SK-N-SH (cell line): ENCODE data around the gene ANKRD34B. TPM values are rescaled to one million over a fixed set of nuclear protein-coding genes. Genes with fewer than 3 reads are reported as not detected.
A peak's percentile ranks its signal among the peaks of the same experiment; 100 is the strongest.
"Not testable (repeated sequence)": the region's sequence is repeated elsewhere in the genome, so short reads cannot be mapped to it uniquely, and the experiment has no call there.

Experiments used
- CTCF ChIA-PET: fragments of 300-600, 350-600 bp; formaldehyde crosslinking; extraction: SDS; loops from one replicate; lab custom pipeline; 2021; lab: Yijun Ruan, JAX
- POLR2A ChIA-PET: fragments of 350-600 bp; sonication (Branson Sonifier 250); formaldehyde crosslinking; extraction: SDS; loops from one replicate; lab custom pipeline; 2020; ENCODE audit warnings: antibody characterized with exemption, inconsistent platforms; lab: Yijun Ruan, JAX
- DNase-seq: peaks from one replicate; pipeline ENCODE4 v3.0.0; 2012
- H2AFZ ChIP-seq: fragments of 200-600 bp; sonication (generic); 2 replicates; pipeline ENCODE4 v1.8.1; 2016; ENCODE audit warnings: antibody characterized with exemption, mild to moderate bottlenecking, low read depth
- H3F3A ChIP-seq: fragments of 200-600 bp; sonication (generic); replicated peaks from 2 replicates; pipeline ENCODE3; 2016; ENCODE audit warnings: antibody characterized with exemption, mild to moderate bottlenecking; ENCODE audit not compliant: insufficient read depth
- H3K27ac ChIP-seq, 2 experiments: fragments of 200-500 bp in 1 of 2; fragments of 200-600 bp in 1 of 2; sonication (Bioruptor generic) in 1 of 2; sonication (generic), shearing (Covaris generic) in 1 of 2; 2 replicates each; pipeline versions ENCODE4 v1.5.1 to v1.6.1; 2014 to 2016; ENCODE audit warnings: low read depth in 2 of 2, inconsistent platforms in 1 of 2, low read length in 1 of 2, mild to moderate bottlenecking in 1 of 2, mixed read lengths in 1 of 2
- H3K27me3 ChIP-seq: fragments of 200-600 bp; sonication (generic), shearing (Covaris generic); 2 replicates; pipeline ENCODE4 v1.6.1; 2016; ENCODE audit warnings: mixed run types; ENCODE audit not compliant: insufficient read depth
- H3K36me3 ChIP-seq, 2 experiments: fragments of 200-500 bp in 1 of 2; fragments of 200-600 bp in 1 of 2; sonication (Bioruptor generic) in 1 of 2; sonication (generic) in 1 of 2; replicated peaks in 1 of 2; 2 replicates each; pipeline versions ENCODE3 to v1.5.1; 2014 to 2016; ENCODE audit warnings: low read length in 1 of 2, mild to moderate bottlenecking in 1 of 2; ENCODE audit not compliant: insufficient read depth in 2 of 2, control insufficient read depth in 1 of 2
- H3K4me1 ChIP-seq, 2 experiments: fragments of 200-500 bp in 1 of 2; fragments of 200-600 bp in 1 of 2; sonication (Bioruptor generic) in 1 of 2; sonication (generic), shearing (Covaris generic) in 1 of 2; 2 replicates each; pipeline versions ENCODE4 v1.5.1 to v1.6.1; 2014 to 2016; ENCODE audit warnings: low read depth in 1 of 2, low read length in 1 of 2, mixed run types in 1 of 2; ENCODE audit not compliant: insufficient read depth in 2 of 2, control insufficient read depth in 1 of 2
- H3K4me2 ChIP-seq: fragments of 200-600 bp; sonication (generic), shearing (Covaris generic); 2 replicates; pipeline ENCODE4 v1.6.1; 2017; ENCODE audit warnings: mixed run types
- H3K4me3 ChIP-seq, 2 experiments: fragments of 200-500 bp in 1 of 2; fragments of 200-600 bp in 1 of 2; sonication (Bioruptor generic) in 1 of 2; sonication (generic), shearing (Covaris generic) in 1 of 2; 2 replicates each; pipeline versions ENCODE4 v1.5.1 to v1.8.1; 2014 to 2016; ENCODE audit warnings: low read depth in 2 of 2, inconsistent platforms in 1 of 2, low read length in 1 of 2, mild to moderate bottlenecking in 1 of 2, mixed read lengths in 1 of 2, moderate library complexity in 1 of 2
- H3K79me2 ChIP-seq: fragments of 200-600 bp; sonication (generic); 2 replicates; pipeline ENCODE4 v1.8.1; 2017; ENCODE audit warnings: mild to moderate bottlenecking; ENCODE audit not compliant: insufficient read depth
- H3K9ac ChIP-seq: fragments of 200-600 bp; sonication (generic); 2 replicates; pipeline ENCODE4 v1.6.1; 2017; ENCODE audit warnings: mixed run types
- H3K9me2 ChIP-seq: fragments of 200-600 bp; sonication (generic); 2 replicates; pipeline ENCODE4 v1.6.1; 2017; ENCODE audit warnings: mixed run types
- H3K9me3 ChIP-seq: fragments of 200-600 bp; sonication (generic); 2 replicates; pipeline ENCODE4 v1.6.1; 2017; ENCODE audit warnings: mixed run types, mild to moderate bottlenecking, moderate library complexity
- H4K20me1 ChIP-seq: fragments of 200-600 bp; sonication (generic); 2 replicates; pipeline ENCODE4 v1.6.1; 2017; ENCODE audit warnings: mild to moderate bottlenecking, mixed run types; ENCODE audit not compliant: insufficient read depth
- FOSL2 ChIP-seq: IDR thresholded peaks from 2 replicates; pipeline ENCODE4 v1.4.0; 2012; ENCODE audit warnings: low read depth, mild to moderate bottlenecking, moderate library complexity, borderline replicate concordance
- FOXJ3 ChIP-seq: sonication (generic); formaldehyde crosslinking; IDR thresholded peaks from 2 replicates; pipeline ENCODE4 v1.5.1; 2020; ENCODE audit warnings: mild to moderate bottlenecking, missing genetic modification reagents
- GATA2 ChIP-seq: sonication (generic); formaldehyde crosslinking; IDR thresholded peaks from 2 replicates; pipeline ENCODE4 v1.5.0; 2020; ENCODE audit warnings: mild to moderate bottlenecking, missing genetic modification reagents
- MXI1 ChIP-seq: IDR thresholded peaks from 2 replicates; pipeline ENCODE4 v1.6.1; 2012; ENCODE audit warnings: mild to moderate bottlenecking, low read depth, low read length, improper control_type of control experiment
- NRF1 ChIP-seq: IDR thresholded peaks from 2 replicates; pipeline ENCODE4 v1.6.1; 2012; ENCODE audit warnings: low read depth, mild to moderate bottlenecking, low read length
- POLR2AphosphoS5 ChIP-seq: IDR thresholded peaks from 2 replicates; pipeline ENCODE4 v1.6.1; 2012; ENCODE audit warnings: low read depth, low read length
- TAF1 ChIP-seq: IDR thresholded peaks from 2 replicates; pipeline ENCODE4 v1.6.1; 2012; ENCODE audit warnings: low read depth, mild to moderate bottlenecking, low read length, moderate library complexity, borderline replicate concordance
- ZBTB33 ChIP-seq: IDR thresholded peaks from 2 replicates; pipeline ENCODE4 v1.4.0; 2012; ENCODE audit warnings: low read depth, borderline replicate concordance
- WGBS: methylation state at CpG from one replicate; pipeline ENCODE4 v1.1.6; 2017; ENCODE audit warnings: low lambda C conversion rate; 5-methylcytosine and 5-hydroxymethylcytosine counted together
- polyA plus RNA-seq, 3 experiments: library from polyadenylated mRNA; depleted of rRNA; stranded (reverse); fragments of >200 nt; gene quantifications; 2 replicates each; pipeline ENCODE4 v1.2.3, GENCODE V29; 2012

ANKRD34B gene
- polyA plus RNA-seq, 1 of the 3 experiments (the other 2 are of a cell fraction) = not detected

- POLR2A ChIA-PET = no interaction called here
These were observed 14.7 kb upstream of the ANKRD34B start for GRCh38 chr5:80584770-80585169.

GRCh38 chr5:80580291-80580690, 10.2 kb upstream of the ANKRD34B start:
- H3K4me3 ChIP-seq, DNase-seq, H3K9ac ChIP-seq, H3K9me3 ChIP-seq, POLR2A ChIA-PET, H3K27me3 ChIP-seq, H3F3A ChIP-seq, H2AFZ ChIP-seq, H3K4me2 ChIP-seq, H3K9me2 ChIP-seq, H3K79me2 ChIP-seq, H4K20me1 ChIP-seq, H3K36me3 ChIP-seq, CTCF ChIA-PET, H3K27ac ChIP-seq, H3K4me1 ChIP-seq: not testable (repeated sequence)
- WGBS = 40% methylated on average over 3 of the region's 3 CpGs

More at GRCh38 chr5:80584770-80585169, 14.7 kb upstream of the ANKRD34B start:
- no peak overlapping the region for H3K4me3 ChIP-seq
- no peaks in the 10 kb centered on the region for H4K20me1 ChIP-seq
- H3K9me3 ChIP-seq = no peaks in the 10 kb centered on the region
- no peaks in the 10 kb centered on the region for H3K79me2 ChIP-seq
- no peaks in the 10 kb centered on the region for H3F3A ChIP-seq
- WGBS = 74% methylated on average over 6 of the region's 6 CpGs
- no peaks in the 10 kb centered on the region for H3K27me3 ChIP-seq
- no peak overlapping the region for H2AFZ ChIP-seq
- no peak for TF ChIP-seq NRF1
- TF ChIP-seq GATA2 (CRISPR knock-in tag) = no peak
- CTCF ChIA-PET = no interaction called here
- no peaks in the 10 kb centered on the region for H3K36me3 ChIP-seq
- no peak for DNase-seq
- H3K9me2 ChIP-seq = no peaks in the 10 kb centered on the region
- no peak overlapping the region for H3K27ac ChIP-seq
- H3K4me1 ChIP-seq = no peaks in the 10 kb centered on the region
- H3K9ac ChIP-seq = no peak overlapping the region
- H3K4me2 ChIP-seq = no peak overlapping the region

GRCh38 chr5:80579050-80579449, 9.0 kb upstream of the ANKRD34B start:
- Histone ChIP-seq H4K20me1 (no peaks in the 10 kb centered on the region), H3K4me3 (no peak overlapping the region), H3K27ac (no peak overlapping the region), H3K79me2 (no peaks in the 10 kb centered on the region), H3K4me1 (no peaks in the 10 kb centered on the region), H3F3A (no peaks in the 10 kb centered on the region), H3K9me3 (no peaks in the 10 kb centered on the region), H3K9ac (no peak overlapping the region), H3K4me2 (no peak overlapping the region), H2AFZ (0 out of 2 replicates have a peak overlapping the region, but pooled peaks have one; percentile 35), H3K27me3 (no peaks in the 10 kb centered on the region), H3K36me3 (no peaks in the 10 kb centered on the region), H3K9me2 (no peaks in the 10 kb centered on the region)
- TF ChIP-seq MXI1 = no peak
- TF ChIP-seq FOXJ3 (CRISPR knock-in tag) = no peak
- no peak for TF ChIP-seq FOSL2
- no peak for TF ChIP-seq POLR2AphosphoS5
- TF ChIP-seq ZBTB33 = no peak
- no peak for TF ChIP-seq TAF1
- WGBS = 70% methylated on average over 2 of the region's 2 CpGs
- ChIA-PET CTCF (no interaction called here), POLR2A (no interaction called here)
- DNase-seq = no peak
